ENCODE measurements around the gene RORC.

RORC gene

DNA sequence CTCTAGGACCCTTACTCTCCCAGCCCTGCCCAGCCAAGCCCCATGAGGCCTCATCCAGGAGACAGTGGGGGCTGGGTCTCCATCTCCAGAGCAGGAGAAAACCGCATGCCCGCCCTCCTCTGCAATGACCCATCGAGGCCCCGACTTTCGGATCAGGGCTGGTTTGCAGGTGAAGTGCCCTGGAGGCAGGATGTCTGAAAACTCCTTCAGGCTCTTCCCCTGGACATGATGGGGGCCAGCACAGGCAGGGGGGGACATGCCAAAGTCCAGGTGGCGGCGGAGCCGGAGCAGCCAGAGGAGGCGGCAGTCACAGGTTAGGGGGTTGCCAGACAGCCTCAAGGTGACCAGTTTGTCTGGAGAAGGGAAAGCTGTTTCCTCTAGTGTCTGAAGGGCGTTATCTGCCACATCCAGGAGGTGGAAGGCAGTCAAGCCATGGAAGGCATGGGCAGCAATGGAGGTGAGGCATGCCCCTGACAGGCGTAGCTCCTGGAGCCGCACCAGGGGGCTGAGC lies 30.2 kb downstream of the RORC start:
- no peak for DNase-seq (ENCODE audit: low read depth)
- TF ChIP-seq, protein P1, sequence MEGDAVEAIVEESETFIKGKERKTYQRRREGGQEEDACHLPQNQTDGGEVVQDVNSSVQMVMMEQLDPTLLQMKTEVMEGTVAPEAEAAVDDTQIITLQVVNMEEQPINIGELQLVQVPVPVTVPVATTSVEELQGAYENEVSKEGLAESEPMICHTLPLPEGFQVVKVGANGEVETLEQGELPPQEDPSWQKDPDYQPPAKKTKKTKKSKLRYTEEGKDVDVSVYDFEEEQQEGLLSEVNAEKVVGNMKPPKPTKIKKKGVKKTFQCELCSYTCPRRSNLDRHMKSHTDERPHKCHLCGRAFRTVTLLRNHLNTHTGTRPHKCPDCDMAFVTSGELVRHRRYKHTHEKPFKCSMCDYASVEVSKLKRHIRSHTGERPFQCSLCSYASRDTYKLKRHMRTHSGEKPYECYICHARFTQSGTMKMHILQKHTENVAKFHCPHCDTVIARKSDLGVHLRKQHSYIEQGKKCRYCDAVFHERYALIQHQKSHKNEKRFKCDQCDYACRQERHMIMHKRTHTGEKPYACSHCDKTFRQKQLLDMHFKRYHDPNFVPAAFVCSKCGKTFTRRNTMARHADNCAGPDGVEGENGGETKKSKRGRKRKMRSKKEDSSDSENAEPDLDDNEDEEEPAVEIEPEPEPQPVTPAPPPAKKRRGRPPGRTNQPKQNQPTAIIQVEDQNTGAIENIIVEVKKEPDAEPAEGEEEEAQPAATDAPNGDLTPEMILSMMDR (IDR thresholded peaks at IDR 0.05; ENCODE audit: low read depth, low read length, missing control alignments) = no peak
- no peak overlapping the region for H3K4me3 ChIP-seq (ENCODE audit: low read depth, low read length)

DNA sequence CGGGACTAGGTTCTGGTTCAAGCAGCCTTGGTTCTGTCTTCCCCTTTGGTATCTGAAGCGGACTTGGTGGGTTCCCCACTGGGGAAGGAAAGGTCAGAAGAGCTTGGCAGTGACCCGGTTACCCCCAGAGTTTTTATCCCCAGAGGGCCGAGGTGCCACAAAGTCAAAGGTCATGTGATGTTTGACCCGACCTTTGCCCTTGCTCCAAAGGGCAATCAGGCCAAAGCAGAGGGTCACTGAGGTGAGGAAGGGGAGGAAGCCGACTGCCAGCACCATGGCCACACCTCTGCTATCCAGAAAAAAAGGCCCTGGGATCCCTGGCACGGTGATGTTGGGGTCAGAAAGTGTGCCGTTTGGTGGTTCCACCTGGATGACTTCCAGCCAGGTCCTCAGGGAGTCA lies 30.8 kb downstream of the RORC start:
- H3K4me3 ChIP-seq (ENCODE audit: low read depth, low read length) = no peak overlapping the region
- DNase-seq (ENCODE audit: low read depth) = no peak
- TF ChIP-seq, protein P1 (IDR thresholded peaks at IDR 0.05; ENCODE audit: low read depth, low read length, missing control alignments) = no peak

DNA sequence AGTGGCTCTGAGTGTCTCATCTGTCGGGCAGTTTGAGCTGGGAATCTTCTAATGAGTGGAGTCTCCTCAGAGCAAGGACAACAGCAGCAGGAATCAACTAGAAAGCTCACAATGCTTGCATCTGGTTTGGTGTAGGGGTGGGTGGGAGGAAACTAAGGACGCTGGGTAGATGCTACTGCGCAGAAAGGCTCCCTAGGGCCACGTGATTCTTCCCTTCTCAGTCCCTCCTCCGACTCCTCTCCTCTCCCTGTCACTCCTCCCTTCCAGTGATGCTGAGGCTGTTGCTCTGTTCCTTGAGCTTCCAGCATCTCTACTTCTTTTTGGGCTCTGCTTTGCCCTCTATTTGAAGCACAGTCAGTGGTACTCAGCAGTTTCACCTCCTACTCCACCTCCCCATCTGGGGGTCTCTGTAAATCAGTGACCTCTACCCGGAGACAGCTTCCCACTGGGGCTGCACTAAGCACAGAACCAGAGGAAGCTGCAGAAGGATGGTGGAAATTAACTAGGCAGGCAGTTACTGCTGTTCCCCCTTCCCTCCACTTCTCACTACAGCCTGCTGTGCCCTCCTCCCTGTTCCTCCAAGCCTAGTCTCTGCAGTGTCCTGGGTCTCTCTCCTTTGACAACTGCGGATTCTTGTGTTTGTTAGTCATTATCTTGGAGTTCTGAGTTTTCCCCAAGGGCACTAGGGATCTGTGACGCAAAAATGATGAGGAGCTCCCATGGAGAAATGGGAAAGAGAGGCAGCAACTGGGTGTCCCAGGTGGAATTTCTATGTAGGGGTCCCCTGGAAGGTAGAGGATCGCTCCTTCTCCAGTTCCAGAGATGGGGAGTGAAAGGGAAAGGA lies 32.2 kb downstream of the RORC start:
- TF ChIP-seq, protein P1 (IDR thresholded peaks at IDR 0.05; ENCODE audit: low read depth, low read length, missing control alignments) = no peak
- no peak for DNase-seq (ENCODE audit: low read depth)
- H3K4me3 ChIP-seq (ENCODE audit: low read depth, low read length) = no peak overlapping the region

DNA sequence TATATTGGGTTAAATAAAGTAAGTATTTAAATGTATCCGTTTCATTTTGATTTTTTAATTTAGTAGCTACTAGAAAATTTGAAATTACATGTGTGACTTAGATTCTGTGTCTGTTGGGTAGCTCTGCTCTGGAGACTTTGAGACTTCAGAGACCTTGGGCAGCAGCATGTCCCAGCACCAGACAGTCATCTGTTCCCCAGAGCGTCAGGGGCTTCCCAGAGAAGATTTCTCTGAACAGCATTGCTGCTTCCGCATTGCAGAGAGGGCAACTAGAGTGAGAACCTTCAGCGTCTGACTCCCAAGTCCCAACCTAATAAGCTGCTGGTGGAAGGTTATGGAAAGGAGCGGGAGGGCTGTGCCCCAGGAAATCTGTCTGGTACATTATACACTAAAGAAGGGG lies 33.0 kb downstream of the RORC start:
- H3K4me3 ChIP-seq (ENCODE audit: low read depth, low read length) = no peak overlapping the region
- DNase-seq (ENCODE audit: low read depth) = no peak
- TF ChIP-seq, protein P1 (IDR thresholded peaks at IDR 0.05; ENCODE audit: low read depth, low read length, missing control alignments) = no peak

DNA sequence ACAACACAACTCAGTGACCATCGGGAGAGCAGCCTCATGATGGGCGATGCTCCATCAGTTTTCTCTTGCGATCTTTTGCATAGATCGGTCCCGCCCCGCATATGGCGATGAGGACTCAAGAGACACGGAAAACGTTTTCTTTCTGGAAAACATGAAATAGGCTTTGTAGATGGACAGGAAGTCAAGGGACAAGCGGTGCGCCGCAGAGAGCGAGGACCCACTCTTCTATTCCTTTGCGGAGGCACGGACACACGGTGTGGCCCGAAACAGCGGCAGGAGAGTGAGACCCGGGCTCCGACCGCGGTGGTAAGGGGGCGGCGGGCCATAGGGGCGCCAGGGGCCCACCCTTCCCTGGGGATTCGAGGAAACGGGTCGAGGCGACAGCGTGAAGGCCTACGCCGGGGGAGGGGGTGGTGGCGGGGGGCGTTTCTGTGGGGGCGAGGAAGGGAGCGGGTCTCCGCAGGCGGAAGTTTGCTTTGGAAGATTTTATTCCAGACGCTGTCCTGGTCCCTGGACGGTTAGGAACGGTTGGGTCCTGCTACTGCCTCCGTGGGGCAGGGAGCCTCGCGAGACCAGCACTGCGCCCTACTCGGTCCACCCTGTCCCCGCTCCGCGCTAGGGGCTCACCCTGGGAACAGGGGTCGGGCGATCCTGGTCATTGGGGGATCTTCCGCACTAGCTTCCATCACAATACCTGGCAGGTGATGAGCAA lies 40.5 kb downstream of the RORC start:
- no peak for DNase-seq (ENCODE audit: low read depth)
- TF ChIP-seq, protein P1 (IDR thresholded peaks at IDR 0.05; ENCODE audit: low read depth, low read length, missing control alignments) = no peak
- H3K4me3 ChIP-seq (ENCODE audit: low read depth, low read length) = peak overlapping the region; percentile 77

DNA sequence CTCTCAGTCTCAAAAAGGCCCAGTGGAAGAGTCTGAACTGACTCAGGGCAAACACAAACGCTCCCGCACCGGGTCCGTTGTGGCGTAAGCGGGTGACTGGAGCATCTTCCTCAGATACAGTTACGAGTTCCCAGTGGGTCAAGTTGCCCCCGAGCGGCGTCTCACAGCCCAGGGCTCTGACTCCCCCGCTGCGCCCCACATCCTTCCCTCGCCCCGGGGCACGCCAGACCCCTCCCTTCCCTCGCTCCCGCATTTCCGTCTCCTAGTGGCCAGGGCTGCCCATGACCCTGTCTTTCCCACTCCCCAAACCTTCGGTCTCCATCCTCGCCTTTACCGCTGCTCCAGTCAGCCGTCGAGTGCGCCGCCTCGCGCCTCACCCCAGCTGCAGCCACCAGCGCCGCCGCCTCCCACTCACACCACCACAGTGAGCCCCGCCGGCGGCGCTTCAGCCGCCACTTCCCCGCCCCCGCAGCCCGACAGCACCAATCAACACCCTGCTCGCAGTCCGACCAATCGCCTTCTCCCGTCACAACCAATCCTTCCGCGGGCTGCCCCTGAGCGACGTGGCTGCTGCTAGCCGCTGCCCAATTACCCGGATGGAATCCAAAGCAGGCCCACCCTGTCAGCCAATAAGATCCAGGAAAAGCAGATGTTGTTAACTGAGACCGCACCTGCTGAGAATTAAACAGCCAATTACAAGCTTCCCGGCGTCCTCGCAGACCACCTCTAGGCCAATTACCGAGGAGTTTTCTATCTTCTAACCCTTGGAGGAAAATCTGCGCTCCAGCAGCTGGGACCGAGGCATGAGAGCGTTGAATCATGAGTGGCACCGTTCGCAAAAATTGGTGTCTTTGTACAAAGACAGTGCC lies 41.3 kb downstream of the RORC start, which contains the start of gene TDRKH:
TDRKH (minus strand) TSS at position 430 of the 869 bp plus-strand sequence. CDS start 7,478 bp downstream, outside the sequence.
- peak within 1 kb of the TSS; percentile 77 for H3K4me3 ChIP-seq (ENCODE audit: low read depth, low read length)
- TF ChIP-seq, protein P1 (IDR thresholded peaks at IDR 0.05; ENCODE audit: low read depth, low read length, missing control alignments) = peak; percentile 29
- DNase-seq (ENCODE audit: low read depth) = peak; percentile 98
